Hindlimb muscle (tissue), 1 donor: ENCODE measurements around the gene MRM2. TPM values are rescaled to one million over a fixed set of nuclear protein-coding genes. Genes with fewer than 3 reads are reported as not detected.

Source experiments
- DNase-seq: peaks from one replicate; pipeline ENCODE4 v3.0.0-alpha.2; 2013
- polyA plus RNA-seq: library from polyadenylated mRNA; unstranded; fragments of 120-200 nt; gene quantifications from one replicate; pipeline ENCODE4 v1.2.1, GENCODE V29; 2013; ENCODE audit not compliant: insufficient read length

The MRM2 gene
- polyA plus RNA-seq, 1 donor: 24.9 TPM

DNA sequence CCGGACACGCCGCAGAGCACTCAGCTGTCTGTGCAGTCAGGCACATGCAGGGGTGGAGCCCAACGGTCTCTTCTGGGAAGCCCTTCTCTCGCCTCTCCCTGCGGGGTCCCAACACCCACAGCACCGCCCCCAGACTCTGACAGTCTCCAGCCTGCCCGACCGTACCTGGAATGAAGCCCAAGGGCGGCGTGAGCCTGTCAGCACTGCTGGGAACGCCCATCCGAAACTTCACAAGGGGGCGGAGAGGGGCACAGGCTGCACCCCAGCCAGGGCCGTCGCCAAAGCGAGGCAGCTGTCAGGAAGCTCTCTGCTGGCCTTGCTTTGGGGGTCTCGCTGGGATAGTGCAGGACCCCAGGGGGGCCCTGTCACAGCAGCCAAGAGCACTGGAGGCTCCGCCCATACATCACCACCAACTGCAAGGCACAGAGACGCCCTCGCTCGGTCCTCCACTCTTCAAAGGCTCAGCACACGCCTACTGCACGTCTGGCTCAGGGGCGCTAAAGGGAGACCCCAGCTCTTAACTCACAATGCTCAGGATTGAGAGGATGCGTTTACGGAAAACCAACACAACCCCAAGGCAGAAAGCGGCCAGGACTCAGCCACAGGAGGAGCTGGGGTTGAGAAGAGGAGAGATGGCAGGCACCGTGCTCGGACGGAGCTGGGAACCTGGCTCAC, 40.2 kb downstream of the MRM2 start:
- DNase-seq: no peak

DNA sequence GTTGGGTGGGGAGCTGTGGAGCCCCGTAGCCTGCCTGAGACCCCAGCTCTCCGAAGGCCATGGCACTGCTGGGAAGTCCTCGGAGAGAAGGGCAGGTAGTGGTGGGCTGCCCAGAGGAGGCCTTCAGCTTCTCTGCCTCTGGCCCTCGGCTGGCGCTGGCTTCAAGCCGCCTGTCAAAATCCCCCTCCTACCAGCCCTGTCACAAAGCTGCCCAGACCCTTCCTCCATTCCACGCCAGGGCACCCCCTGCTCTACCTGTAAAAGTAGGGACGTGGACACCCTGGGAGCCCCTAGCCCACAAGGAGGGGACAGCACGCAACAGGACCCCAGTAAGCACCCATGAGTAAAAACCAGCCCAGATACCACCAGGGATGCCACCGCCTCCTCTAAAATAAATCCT, 40.9 kb downstream of the MRM2 start:
- DNase-seq: no peak

DNA sequence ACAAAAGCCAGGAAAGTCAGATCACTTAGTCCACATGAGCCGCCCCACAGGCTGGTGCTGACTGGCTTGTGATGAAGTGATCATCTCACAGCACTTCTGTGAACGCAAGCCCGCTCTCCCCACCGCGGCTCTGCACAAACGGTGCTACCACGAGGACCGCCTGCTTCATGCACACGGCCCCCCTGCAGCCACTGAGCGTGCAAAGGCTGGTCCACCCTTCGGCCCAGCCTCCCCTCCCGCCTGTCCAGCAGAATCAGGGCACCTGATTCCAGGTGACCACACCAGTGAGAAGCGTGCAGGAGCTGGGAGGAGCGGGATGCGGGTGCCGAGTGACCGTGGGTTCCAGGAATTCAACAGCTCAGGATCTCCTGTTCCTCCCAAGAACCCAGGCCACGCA, 41.4 kb downstream of the MRM2 start:
- no peak for DNase-seq

DNA sequence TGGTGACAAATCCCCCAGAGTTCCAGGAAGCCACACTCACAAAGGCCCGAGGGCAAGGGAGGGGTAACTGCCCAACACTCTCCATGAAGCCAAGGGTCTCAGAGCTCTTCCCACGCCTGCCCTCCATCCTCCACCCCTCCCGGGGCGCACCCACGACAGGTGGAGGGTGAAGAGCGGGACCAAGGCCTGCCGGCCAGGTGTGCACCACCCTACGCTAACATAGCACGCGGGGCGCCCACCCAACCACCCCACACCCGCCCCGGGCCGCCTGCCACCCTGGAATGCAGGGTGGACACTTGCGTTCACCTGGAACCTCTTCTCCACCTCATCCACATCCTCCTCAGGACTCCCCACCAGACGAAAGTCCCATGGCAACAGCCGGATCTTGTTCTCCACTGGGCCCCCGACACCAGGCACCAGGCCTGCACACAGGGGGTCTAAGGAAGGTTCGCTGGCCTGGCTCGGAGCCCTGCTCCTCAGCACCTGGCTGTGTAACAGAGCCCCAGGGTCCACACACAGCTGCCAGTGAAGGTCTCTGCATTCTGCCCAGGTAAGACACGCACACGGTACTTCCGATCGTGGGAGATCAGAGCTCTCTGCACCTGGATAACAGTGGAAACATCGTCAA, 41.9 kb downstream of the MRM2 start:
- no peak for DNase-seq

DNA sequence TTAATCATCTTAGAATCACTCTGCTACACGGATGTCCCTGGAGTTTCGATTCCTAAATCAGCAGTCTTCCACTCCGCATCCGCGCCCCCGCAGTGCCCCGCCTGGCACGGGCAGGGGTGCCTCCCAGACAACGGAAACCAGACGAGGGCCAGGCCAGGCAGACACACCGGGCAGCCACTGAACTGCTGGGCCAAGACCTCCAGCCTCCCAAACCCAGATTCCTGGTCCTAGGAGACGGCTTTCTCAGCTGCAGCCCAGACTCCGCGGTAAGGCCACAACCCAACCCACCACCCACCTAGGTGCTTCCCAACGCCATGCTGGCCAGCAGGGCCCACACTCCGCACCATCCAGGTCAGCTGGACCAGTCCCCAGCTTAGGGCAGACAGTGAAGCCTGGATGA, 42.5 kb downstream of the MRM2 start:
- DNase-seq: no peak

DNA sequence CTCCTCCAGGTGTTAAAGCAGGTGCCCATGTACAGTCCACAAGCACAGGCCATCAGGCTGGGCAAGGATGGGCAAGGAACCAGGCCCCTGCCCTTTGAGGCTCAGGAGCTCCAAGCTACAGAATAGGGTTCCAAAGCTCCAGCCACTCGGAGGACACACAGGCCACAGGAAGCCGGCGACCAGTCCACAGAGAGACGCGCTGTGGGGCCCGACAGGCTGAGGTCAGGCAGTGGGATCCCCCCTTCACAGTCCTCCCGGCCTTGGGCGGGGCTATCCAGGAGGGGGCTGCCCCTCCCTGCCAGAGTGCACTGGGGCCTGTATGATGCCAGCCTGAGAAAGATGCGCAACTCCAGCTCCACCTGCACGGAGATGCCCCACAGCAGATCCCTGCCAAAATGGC, 43.2 kb downstream of the MRM2 start:
- no peak for DNase-seq

DNA sequence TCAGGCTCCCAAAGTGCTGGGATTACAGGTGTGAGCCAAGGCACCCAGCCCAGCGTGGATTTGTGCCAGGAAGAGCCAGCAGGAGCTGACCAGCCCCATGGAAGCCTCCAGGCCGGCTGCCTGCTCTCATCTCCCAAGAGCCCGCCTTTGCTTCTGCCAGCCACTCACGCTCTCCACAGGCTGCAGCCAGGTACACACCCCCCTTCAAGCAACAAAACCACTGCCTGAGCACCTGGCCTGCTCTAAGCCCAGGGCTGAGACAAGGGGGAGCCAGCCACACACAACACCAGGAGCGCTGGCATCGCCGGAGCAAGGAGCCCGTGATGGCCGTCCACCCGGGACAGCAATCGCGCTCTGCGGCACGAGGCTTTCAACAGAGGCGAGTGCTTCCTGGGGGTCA, 43.8 kb downstream of the MRM2 start:
- DNase-seq: no peak

DNA sequence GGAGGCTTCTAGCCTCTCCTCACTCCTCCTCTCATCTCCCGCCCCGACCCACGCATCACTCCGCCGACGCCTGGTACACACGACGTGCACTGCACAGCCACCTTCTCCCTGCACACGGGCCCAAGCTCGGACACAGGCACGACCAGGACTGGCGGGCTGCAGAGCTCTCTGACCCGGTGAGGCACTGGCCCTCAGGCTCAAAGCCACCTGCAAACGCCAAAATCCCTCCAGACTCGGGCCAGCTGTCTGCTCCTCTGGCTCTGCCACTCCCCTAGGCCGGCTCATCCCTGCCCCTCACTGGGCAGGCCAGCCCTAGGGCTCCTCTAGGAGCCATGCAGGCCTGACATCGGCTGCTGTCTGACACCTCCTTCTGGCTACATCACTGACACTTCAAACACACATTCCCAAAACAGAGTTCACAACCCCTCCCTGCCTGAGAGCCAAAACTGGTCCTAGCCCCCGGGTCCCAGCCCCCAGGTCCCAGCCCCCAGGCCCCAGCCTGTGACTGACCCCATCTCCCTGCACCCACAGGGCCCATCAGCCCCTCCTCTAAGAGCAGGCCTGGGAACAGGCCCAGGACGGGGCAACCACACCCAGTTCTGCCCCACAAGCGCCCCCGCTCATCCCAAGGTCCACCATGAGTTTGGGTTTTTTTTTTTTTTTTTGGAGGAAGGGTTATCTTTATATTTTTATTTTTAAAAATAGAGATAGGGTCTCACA, 44.4 kb downstream of the MRM2 start:
- no peak for DNase-seq

DNA sequence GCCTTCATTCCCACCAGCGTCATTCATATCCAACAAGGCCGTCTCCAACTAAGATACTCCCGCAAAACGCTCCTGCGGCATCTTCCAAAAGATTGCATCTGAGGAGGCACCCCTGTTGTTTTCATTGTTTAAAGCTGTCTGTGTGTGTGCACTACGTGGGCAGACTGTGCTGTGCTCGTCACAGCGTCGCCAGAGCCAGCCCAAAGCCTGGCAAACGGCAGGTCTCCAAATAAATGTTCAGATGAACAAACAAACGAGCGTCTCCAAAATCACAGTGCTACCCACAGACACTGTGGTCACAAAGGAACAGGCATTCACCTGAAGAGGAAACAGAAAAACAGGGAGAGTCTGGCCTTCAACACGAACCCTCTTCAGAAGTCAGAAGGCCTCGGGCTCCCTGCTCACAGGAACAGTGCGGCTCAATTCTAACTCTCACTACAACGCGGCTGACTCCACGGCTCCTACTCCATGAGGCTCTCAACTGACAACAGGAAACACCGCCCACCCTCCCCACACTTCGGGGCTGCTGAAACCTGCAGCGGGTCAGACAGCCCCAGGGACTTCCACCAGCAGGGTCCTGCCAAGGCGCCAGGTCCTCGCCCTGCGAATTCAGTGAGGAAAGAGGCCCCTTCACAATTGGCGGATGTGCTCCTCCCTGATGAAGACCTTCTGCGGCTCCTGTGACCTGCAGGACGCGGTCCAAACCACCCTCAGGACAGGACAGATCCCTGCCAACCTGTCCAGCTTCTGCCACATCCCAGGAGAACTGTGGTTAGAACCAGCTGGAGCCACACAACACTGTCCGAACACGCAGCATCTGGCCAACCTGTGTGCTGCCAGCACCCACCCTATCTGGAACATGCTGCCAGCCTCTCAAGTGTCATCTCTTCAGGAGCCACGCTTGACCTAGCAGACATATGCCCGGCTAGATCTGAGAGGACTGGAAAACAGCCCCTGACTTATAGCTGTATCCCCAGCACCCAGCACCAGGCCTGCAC, 45.3 kb downstream of the MRM2 start:
- no peak for DNase-seq

DNA sequence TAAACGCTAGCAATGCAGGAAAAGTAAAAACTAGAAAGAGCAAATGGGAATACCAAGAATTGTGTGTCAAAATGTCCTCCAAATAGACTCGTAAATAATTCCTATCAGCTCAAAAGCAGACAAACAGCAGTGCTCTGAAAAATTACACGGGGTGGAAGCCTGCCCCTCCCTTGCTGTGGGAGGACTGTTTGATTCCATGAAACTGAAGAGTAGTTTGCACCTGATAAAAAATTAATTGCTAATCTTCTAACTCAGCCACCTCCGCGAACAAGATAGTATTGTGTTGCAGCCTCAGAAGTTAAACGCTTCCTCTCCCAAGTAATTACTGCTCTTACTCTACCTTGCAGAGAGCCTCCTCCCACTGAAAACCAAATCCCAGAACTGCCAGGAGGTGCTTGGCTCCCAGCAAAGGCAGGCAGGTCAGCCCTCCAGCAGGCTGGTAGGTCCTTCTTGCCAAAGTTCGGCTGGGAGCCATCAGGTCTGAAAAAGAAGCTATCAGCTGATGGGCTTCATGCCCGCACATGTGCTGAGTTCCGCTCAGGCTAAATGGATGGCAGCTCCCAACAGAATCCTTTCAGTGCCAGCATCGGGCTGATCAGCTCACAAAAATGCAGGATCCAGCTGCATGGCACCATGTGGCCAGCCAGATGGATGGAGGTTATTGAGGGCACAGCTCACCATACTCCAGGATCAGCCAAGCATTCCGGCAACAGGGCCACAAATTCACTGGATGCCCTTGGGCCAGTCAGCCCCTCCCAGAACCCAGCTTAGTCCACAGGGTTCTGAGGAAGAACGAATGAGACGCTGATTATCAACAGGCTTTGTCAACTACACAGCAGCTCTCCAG, 46.4 kb downstream of the MRM2 start:
- DNase-seq: peak; percentile 39

DNA sequence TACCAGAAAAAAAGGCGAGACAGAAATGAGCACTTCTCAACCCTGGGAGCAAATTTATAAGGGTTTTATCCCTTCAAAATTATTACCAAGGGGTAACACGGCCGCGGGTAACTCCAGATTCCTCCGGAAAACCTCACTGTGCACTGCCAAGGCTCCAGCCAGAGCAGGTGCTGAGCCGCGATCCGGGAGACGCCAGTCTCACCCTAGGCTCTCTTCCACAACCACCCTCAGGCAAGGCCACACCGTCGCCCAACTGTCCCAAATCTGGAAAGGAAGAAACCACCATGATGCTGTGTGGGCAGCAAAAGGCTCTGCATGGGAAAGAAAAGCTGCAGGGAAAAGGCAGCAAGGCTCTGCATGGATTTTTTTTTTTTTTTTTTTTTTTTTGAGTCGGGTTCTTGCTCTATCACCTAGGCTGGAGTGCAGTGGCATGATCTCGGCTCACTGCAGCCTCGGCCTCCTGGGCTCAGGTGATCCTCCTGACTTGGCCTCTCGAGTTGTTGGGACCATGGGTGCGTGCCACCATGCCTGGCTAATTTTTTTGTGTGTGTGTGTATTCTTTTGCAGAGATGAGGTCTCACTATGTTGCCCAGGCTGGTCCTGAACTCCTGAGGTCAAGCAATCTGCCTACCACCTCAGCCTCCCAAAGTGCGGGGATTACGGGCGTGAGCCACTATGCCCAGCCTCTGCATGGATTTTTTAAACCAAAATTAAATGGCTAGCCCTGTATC, 48.3 kb downstream of the MRM2 start:
- no peak for DNase-seq

DNA sequence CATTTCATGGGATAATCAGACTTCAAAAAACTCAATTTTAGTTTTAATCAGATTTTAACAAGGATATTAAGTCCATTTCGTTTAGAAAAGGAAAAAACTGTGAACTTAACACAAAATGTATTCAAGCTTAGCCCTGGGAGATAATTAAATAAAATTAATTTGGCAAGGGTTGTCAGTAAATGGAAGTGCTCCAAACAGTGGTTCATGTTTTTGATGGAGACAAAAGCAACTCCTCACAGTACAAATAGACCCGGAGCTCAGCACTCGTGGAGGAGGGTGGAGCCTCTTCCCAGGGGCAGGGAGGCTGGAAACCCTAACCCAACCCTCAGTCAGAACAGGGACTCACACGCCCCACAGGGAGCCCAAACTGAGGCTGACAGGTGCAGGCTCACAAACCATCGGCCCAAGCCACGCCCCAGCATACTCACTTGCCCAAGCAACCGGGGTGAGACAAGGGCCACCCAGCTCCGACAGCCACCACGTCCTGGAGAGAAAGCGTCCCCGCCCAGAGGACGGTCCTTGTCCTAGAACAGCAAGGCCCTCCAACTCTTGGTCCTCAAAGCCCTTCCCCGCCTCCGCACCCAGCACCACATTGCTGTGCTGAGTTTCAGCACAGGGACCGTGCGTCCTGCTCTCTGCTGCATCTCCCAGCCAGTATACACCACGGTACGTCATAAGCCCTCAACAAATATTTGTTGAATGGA, 49.0 kb downstream of the MRM2 start:
- no peak for DNase-seq

DNA sequence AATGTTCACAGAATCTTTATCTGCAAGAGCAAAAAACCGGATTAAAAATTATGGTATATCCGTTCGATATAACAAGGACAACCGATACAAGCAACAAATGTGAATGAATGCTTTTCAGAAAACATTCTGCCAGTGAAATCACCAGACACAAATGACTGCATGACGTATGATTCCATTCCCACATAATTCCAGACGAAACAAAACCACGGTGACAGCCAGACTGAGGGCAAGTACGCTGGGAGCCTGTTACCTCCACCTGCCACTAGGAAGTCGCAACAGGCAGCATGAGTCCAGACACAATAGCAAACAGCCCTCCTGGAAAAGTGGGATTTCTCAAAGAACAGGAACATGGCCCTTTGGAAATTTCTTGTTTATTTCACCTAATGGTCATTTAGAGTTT, 51.0 kb downstream of the MRM2 start:
- DNase-seq: no peak

DNA sequence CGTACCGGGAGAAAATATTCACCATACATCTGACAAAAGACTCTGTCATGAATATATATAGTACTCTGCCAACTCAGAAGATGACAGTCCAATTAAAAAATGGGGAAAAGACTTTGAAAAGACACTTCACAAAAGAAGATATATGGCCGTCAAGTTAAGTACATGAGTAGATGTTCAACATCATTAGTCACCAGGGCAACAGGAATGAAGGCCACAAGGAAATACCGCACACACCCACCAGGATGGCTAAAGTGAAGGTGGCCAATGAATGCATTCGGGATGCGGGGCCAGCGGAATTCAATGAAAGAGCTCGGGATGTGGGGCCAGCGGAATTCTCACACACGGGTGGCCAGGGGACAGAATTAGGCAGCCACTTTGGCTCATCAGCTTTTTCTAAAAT, 51.5 kb downstream of the MRM2 start:
- DNase-seq: no peak

DNA sequence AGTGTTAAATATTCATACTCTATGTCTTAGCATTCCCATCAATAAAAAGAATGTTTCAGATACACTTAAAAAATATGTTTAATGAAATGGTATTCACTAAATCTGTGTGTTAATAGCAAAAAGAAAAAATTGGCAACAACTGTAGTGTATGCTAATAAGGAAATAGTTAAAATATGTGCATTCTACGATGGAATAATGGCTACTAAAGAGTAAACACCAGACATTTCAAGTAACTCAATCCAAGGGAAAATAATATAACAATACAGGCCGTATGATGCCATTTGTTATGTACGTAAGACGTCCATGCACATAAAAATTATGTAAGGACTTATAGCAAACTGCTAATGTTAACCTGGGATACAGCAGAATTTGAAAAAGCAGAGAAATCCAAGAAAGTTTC, 55.8 kb downstream of the MRM2 start:
- no peak for DNase-seq

DNA sequence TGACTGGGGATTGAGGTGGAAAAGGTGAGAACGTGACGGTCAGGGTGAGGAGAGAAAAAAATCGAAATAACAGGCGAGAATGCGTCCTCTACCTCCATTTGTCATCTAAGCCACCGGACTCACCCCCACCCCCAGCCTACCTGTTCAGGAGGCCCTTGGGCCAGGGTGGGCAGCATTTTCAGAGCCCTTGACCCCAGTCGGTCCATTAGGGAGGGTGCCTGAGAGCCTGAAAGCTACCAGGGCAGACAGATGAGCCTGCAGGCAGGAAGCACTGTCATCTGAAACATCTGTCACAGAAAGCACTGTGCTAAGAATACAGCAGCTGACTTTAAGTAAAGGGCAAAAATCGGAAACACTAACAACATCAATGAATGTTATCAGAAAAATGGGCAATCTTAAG, 56.3 kb downstream of the MRM2 start:
- no peak for DNase-seq
